Cardiac fibroblast (primary cell): ENCODE results near the gene DNAJB13.

Experiments used
- DNase-seq, 2 donors: peaks; one replicate each; pipeline versions ENCODE4 v3.0.0 to v3.0.0-alpha.2; 2010; ENCODE audit warnings: low read depth in 2 of 2
- H3K4me3 ChIP-seq, 2 donors: replicated peaks in 1 of 2; 1 replicate in 1 of 2; 2 replicates in 1 of 2; pipeline ENCODE4 v1.5.1; 2011; ENCODE audit warnings: low read depth in 2 of 2, low read length in 2 of 2, mild to moderate bottlenecking in 2 of 2, moderate library complexity in 1 of 2
- CTCF ChIP-seq: IDR thresholded peaks from one replicate; pipeline ENCODE4 v1.5.1; 2011; ENCODE audit warnings: low read depth, mild to moderate bottlenecking, low read length, inconsistent platforms

The DNAJB13 gene

GRCh38 chr11:73949246-73949645, 1.6 kb upstream of the DNAJB13 start:
- DNase-seq: no peak
- no peak for TF ChIP-seq CTCF
- no peak overlapping the region for H3K4me3 ChIP-seq

GRCh38 chr11:73949912-73950311, 914 bp upstream of the DNAJB13 start:
- H3K4me3 ChIP-seq: no peak overlapping the region
- TF ChIP-seq CTCF: no peak
- no peak for DNase-seq

GRCh38 chr11:73951797-73952196, 971 bp downstream of the DNAJB13 start:
- no peak for TF ChIP-seq CTCF
- H3K4me3 ChIP-seq: no peak overlapping the region
- DNase-seq: no peak

- TF ChIP-seq CTCF: no peak
- H3K4me3 ChIP-seq: no peak overlapping the region
- no peak for DNase-seq
Observed at GRCh38 chr11:73956876-73957653, 6.2 kb downstream of the DNAJB13 start.

- TF ChIP-seq CTCF: no peak
- no peak for DNase-seq
- no peak overlapping the region for H3K4me3 ChIP-seq
Observed at GRCh38 chr11:73957654-73958361, 7.0 kb downstream of the DNAJB13 start.

GRCh38 chr11:73958521-73959141, 7.8 kb downstream of the DNAJB13 start:
- H3K4me3 ChIP-seq: no peak overlapping the region
- DNase-seq: no peak
- no peak for TF ChIP-seq CTCF
